Measurements from ENCODE around the gene RASL10A.

DNA sequence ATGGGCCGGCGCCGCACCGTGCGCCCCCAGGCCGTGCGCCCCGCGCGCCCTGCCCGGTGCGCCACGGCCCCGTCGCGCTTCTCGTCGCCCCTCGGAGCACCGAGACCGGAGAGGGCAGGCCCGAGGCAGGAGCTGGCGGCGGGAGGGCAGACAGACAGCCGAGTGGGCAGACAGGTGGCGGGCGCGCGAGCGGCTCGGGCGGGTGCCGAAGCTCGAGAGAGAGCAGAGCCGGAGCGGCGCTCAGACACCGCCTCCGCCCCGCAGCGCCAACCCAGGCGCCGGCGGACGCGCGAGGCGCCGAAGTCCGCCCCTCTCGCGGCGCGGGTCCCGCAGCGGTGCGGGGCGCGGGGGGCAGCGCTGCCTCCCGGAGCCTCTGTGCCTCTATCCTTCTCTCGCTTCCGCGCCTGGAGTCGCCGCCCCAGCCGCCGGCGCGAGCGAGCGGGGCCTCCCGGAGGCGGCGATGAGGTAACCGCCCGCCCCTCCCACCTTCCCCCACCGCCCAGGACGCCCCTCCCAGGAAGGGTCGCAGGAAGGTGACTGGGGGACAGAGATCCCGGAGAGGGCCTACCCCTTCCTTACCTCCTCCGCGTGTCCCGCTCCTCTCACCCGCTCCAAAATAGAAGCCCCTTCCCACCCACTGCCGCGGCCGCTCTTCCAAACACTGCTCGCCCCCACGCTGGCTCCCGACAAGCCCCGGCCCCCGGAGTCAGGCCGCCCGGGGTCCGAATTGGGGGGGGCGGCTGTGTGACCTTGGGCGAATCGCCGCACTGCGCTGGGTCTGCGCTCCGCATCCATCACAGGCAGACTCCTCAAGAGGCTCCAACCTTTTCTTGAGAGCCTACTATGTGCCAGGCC is at the start of gene RASL10A:
- TF ChIP-seq ZC3H10 (CRISPR knock-in tag; IDR thresholded peaks at IDR 0.05) (no peak), PATZ1 (CRISPR knock-in tag; IDR thresholded peaks at IDR 0.05; ENCODE audit: borderline replicate concordance) (no peak), CSDC2 (CRISPR knock-in tag; IDR thresholded peaks at IDR 0.05) (no peak), ISL1 (CRISPR knock-in tag; IDR thresholded peaks at IDR 0.05) (no peak), BACH2 (CRISPR knock-in tag; IDR thresholded peaks at IDR 0.05; ENCODE audit: borderline replicate concordance) (no peak), CREB5 (CRISPR knock-in tag; IDR thresholded peaks at IDR 0.05; ENCODE audit: low read depth) (no peak), ZFP3 (CRISPR knock-in tag; IDR thresholded peaks at IDR 0.05) (no peak), TCF4 (CRISPR knock-in tag; IDR thresholded peaks at IDR 0.05; ENCODE audit: borderline replicate concordance) (no peak), ZNF70 (CRISPR knock-in tag; IDR thresholded peaks at IDR 0.05) (no peak), SNAI2 (CRISPR knock-in tag; IDR thresholded peaks at IDR 0.05) (no peak), ZNF565 (CRISPR knock-in tag; conservative IDR thresholded peaks at IDR 0.05; ENCODE audit: low read depth) (no peak), ZFP30 (CRISPR knock-in tag; IDR thresholded peaks at IDR 0.05) (no peak)
- TF ChIP-seq, protein P1, sequence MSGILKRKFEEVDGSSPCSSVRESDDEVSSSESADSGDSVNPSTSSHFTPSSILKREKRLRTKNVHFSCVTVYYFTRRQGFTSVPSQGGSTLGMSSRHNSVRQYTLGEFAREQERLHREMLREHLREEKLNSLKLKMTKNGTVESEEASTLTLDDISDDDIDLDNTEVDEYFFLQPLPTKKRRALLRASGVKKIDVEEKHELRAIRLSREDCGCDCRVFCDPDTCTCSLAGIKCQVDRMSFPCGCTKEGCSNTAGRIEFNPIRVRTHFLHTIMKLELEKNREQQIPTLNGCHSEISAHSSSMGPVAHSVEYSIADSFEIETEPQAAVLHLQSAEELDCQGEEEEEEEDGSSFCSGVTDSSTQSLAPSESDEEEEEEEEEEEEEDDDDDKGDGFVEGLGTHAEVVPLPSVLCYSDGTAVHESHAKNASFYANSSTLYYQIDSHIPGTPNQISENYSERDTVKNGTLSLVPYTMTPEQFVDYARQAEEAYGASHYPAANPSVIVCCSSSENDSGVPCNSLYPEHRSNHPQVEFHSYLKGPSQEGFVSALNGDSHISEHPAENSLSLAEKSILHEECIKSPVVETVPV (CRISPR knock-in tag; IDR thresholded peaks at IDR 0.05) = no peak
- TF ChIP-seq, protein P2, sequence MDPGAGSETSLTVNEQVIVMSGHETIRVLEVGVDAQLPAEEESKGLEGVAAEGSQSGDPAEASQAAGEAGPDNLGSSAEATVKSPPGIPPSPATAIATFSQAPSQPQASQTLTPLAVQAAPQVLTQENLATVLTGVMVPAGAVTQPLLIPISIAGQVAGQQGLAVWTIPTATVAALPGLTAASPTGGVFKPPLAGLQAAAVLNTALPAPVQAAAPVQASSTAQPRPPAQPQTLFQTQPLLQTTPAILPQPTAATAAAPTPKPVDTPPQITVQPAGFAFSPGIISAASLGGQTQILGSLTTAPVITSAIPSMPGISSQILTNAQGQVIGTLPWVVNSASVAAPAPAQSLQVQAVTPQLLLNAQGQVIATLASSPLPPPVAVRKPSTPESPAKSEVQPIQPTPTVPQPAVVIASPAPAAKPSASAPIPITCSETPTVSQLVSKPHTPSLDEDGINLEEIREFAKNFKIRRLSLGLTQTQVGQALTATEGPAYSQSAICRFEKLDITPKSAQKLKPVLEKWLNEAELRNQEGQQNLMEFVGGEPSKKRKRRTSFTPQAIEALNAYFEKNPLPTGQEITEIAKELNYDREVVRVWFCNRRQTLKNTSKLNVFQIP (CRISPR knock-in tag; IDR thresholded peaks at IDR 0.05; ENCODE audit: borderline replicate concordance, low read depth) = no peak
